Measurements from ENCODE around the gene BCL2L2.
"Not testable (repeated sequence)": the region's sequence is repeated elsewhere in the genome, so short reads cannot be mapped to it uniquely, and the experiment has no call there.

The BCL2L2 gene

DNA sequence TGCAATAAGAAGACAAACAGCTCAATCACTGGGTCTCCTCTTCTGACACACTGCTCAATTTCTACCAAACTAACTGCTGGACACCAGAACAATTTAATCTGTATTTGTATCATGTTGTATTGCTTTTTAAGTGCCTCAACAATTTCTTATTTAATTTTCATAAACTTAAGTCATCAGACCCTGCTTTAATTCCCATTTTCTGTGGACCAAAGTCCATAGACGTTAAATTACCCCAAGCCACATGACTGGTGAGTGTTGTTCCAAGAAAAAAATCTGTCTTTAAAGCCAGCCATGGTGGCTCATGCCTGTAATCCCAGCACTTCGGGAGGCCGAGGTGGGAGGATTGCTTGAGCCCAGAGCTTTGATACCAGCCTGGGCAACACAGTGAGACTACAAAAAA, 29.4 kb upstream of the BCL2L2 start:
- DNase-seq (ENCODE audit: low read depth), result no peak
- TF ChIP-seq, protein P1, sequence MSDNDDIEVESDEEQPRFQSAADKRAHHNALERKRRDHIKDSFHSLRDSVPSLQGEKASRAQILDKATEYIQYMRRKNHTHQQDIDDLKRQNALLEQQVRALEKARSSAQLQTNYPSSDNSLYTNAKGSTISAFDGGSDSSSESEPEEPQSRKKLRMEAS (IDR thresholded peaks at IDR 0.05; ENCODE audit: low read depth, low read length), result no peak
- TF ChIP-seq POLR2A (IDR thresholded peaks at IDR 0.05; ENCODE audit: extremely low read depth, insufficient read length), result no peak
- no peak for TF ChIP-seq MYC (IDR thresholded peaks at IDR 0.05; ENCODE audit: low read depth, low read length)
- TF ChIP-seq, protein P2, sequence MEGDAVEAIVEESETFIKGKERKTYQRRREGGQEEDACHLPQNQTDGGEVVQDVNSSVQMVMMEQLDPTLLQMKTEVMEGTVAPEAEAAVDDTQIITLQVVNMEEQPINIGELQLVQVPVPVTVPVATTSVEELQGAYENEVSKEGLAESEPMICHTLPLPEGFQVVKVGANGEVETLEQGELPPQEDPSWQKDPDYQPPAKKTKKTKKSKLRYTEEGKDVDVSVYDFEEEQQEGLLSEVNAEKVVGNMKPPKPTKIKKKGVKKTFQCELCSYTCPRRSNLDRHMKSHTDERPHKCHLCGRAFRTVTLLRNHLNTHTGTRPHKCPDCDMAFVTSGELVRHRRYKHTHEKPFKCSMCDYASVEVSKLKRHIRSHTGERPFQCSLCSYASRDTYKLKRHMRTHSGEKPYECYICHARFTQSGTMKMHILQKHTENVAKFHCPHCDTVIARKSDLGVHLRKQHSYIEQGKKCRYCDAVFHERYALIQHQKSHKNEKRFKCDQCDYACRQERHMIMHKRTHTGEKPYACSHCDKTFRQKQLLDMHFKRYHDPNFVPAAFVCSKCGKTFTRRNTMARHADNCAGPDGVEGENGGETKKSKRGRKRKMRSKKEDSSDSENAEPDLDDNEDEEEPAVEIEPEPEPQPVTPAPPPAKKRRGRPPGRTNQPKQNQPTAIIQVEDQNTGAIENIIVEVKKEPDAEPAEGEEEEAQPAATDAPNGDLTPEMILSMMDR (IDR thresholded peaks at IDR 0.05; ENCODE audit: low read depth, low read length), result no peak
- no peak overlapping the region for H3K4me3 ChIP-seq (ENCODE audit: low read depth, low read length)

DNA sequence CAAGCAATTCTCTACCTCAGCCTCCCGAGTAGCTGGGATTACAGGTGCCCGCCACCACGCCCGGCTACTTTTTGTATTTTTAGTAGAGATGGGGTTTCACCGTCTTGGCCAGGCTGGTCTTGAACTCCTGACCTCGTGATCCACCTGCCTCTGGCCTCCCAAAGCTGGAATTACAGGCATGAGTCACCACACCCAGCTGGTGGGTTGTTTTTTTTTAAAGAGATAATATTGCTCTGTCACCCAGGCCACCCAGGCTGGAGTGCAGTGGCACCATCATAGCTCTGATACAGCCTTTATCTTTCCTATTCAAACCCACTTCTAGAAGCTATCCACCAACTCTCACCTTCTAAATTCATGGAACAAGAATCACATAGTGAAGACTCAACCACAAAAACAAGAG, 28.7 kb upstream of the BCL2L2 start:
- H3K4me3 ChIP-seq (ENCODE audit: low read depth, low read length); DNase-seq (ENCODE audit: low read depth): not testable (repeated sequence)

DNA sequence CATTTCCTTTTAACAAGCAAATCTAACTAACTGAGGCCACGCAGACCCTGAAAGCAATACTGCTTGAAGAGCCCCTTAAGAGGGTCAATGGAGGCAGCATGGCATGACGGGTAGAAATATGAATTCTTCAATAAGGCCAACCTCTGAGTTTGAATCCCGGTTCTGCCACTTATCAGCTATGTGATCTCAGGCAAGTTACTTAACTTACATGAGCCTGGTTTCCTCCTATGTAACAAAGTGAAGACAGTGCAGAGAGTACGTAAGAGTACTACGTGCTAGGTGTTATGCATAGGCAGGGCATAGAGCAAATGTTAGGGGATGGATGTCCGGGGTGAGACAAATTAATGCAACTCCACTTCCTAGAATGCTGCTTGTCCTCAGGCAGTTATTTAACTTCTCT, 25.4 kb upstream of the BCL2L2 start:
- TF ChIP-seq, protein P2 (IDR thresholded peaks at IDR 0.05; ENCODE audit: low read depth, low read length), result no peak
- TF ChIP-seq MYC (IDR thresholded peaks at IDR 0.05; ENCODE audit: low read depth, low read length) (no peak), POLR2A (IDR thresholded peaks at IDR 0.05; ENCODE audit: extremely low read depth, insufficient read length) (no peak)
- TF ChIP-seq, protein P1 (IDR thresholded peaks at IDR 0.05; ENCODE audit: low read depth, low read length), result no peak
- DNase-seq (ENCODE audit: low read depth), result no peak
- no peak overlapping the region for H3K4me3 ChIP-seq (ENCODE audit: low read depth, low read length)

DNA sequence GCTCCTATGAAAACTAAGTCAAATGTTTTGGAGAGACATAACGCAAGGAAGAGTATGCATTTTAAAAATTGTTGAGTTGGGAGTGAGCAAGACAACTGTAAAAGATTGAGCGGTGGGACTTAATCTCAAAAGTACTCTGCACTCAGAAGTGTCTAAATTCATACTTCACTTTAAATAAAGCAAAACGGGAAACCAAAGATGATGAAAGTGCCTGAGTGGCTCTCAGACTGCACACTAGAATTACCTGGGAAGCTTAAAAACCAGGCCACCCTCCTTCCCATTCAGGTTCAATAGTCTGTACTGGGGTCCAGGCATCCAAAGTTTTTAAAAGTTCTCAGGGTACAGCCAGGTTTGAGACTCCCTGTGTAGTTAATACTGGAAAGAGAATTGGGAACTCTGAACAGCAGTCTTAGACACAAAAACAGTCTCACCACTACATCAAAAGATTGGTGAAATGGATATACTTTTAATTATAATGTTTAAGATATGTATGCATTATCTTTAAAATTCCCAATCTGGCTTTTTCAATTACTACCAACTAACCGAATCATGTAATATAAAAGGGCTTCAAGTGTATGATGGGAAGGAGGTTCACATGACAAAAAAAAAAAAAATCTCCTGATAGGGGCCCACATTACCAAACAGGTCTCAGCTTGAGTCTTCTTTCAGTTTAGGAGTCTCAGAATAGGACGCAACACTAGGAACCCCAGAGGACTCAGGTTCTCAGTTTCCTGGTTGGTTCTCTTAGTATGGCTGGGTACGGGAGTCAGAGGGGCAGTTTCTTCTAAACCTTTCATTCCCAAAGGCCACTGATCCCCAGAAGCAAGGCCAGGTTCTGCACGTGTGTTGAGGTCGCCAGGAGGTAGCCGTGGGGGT, 21.7 kb upstream of the BCL2L2 start:
- peak overlapping the region; percentile 85 for H3K4me3 ChIP-seq (ENCODE audit: low read depth, low read length)
- peak; percentile 54 for DNase-seq (ENCODE audit: low read depth)
- TF ChIP-seq MYC (IDR thresholded peaks at IDR 0.05; ENCODE audit: low read depth, low read length) (no peak), POLR2A (IDR thresholded peaks at IDR 0.05; ENCODE audit: extremely low read depth, insufficient read length) (no peak)
- TF ChIP-seq, protein P2 (IDR thresholded peaks at IDR 0.05; ENCODE audit: low read depth, low read length), result no peak
- TF ChIP-seq, protein P1 (IDR thresholded peaks at IDR 0.05; ENCODE audit: low read depth, low read length), result no peak

DNA sequence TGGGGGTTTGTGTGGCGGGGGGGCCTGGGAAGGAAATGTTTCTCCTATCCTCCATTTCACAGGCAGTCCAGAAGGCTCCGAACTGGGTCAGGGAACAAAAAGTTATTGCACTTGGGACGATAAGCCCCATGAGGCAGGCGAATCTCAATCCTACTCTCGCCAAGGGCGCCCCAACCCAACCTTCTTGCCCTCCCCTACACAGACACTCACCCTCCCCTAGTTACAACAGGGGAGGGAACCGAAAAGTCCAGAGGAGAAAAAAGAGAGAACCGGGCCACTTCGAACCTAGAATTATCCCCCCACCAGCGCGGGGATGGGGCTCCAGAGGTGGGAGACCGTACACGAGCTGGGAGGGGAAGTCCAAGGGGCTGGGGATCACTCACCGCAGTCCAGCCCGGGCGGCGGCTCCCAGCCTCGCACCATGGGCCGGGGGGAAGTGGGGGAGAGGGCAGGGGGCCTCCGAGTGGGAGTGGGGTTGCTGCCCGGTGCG, 21.1 kb upstream of the BCL2L2 start:
- no peak for DNase-seq (ENCODE audit: low read depth)
- TF ChIP-seq, protein P2 (IDR thresholded peaks at IDR 0.05; ENCODE audit: low read depth, low read length), result no peak
- TF ChIP-seq, protein P1 (IDR thresholded peaks at IDR 0.05; ENCODE audit: low read depth, low read length), result no peak
- TF ChIP-seq POLR2A (IDR thresholded peaks at IDR 0.05; ENCODE audit: extremely low read depth, insufficient read length), result no peak
- TF ChIP-seq MYC (IDR thresholded peaks at IDR 0.05; ENCODE audit: low read depth, low read length), result no peak
- peak overlapping the region; percentile 85 for H3K4me3 ChIP-seq (ENCODE audit: low read depth, low read length)

DNA sequence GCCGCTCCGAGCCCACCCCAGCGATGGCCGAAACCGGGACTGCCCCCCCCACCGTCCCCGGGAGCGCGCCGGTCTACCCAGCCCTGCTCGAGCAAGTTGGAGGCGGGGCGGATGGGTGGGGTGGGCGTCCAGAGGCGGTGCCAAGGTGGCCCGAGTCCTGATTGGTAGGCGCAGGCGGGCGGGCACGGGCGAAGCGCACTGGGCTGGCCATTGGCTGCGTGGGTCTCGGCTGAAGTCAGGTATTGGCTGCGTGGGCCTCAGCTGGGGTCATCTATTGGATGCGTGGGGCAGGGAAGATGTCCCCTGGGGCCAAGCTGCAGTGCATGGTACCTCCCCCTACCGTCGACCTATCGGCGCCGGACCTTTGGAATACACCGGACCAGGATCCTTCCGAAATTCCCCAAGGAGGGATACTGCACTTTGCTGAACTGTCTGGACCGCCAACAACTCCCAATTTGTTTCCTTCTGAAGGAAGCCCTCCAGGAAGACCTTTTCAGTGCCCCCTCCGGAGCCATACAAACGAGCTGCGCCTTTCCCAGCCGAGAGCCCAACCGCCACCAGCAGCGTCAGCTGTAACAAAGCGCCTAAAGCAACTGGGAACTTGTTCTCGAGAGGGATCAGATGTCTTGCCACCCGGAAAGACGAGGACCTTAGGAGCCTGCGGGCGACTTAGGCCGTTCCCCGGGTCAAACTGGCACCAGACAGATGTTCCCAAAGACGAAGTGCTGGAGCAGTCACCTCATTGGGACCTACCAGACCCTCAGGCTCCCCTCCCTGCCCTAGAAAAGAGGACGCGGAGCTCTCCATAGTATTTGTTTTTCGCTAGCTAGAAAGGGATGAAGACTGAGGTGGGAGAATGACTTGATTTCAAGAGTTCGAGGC, 20.4 kb upstream of the BCL2L2 start, which contains the start of gene HOMEZ:
HOMEZ (minus strand) TSS at position 113 of the 882 bp plus-strand sequence. CDS start 180 bp downstream, outside the sequence.
- TF ChIP-seq MYC (IDR thresholded peaks at IDR 0.05; ENCODE audit: low read depth, low read length), result no peak; the same call in 1 of the 2 replicates
- TF ChIP-seq POLR2A (IDR thresholded peaks at IDR 0.05; ENCODE audit: extremely low read depth, insufficient read length), result peak; percentile 47
- TF ChIP-seq, protein P1 (IDR thresholded peaks at IDR 0.05; ENCODE audit: low read depth, low read length), result peak; percentile 32; the same call in 1 of the 2 replicates
- TF ChIP-seq, protein P2 (IDR thresholded peaks at IDR 0.05; ENCODE audit: low read depth, low read length), result no peak
- peak; percentile 99 for DNase-seq (ENCODE audit: low read depth)
- H3K4me3 ChIP-seq (ENCODE audit: low read depth, low read length), result peak within 1 kb of the TSS; percentile 85

Measured in NB4 (cell line).